Adipose tissue (tissue), 3 donors: ENCODE data around the gene GNG12. TPM values are rescaled to one million over a fixed set of nuclear protein-coding genes. Genes with fewer than 3 reads are reported as not detected.

ENCODE experiments used
- H3K27ac ChIP-seq: one replicate; pipeline ENCODE4 v1.5.1; 2013; ENCODE audit warnings: low read depth, low read length
- WGBS, 3 donors: extraction: QIAGEN DNeasy Blood & Tissue Kit; methylation state at CpG; one replicate each; pipeline ENCODE4 v1.1.7; 2013; 5-methylcytosine and 5-hydroxymethylcytosine counted together
- polyA plus RNA-seq, 3 donors: library from polyadenylated mRNA; stranded (reverse); fragments of 200-250 nt; gene quantifications; one replicate each; pipeline ENCODE4 v1.2.3, GENCODE V29; 2013
- donor health status: healthy with polysubstance abuse.
- donor health status: Bipolar disorder and iron deficiency.
- donor health status: healthy.

GNG12 gene
- polyA plus RNA-seq, 3 donors = 14.7 to 66.0 (median 46.3) TPM

GRCh38 chr1:67846538-67846937 is 13.3 kb upstream of the GNG12 start:
- no peak overlapping the region for H3K27ac ChIP-seq
- WGBS, 3 donors = 89 to 97% (median 95%) methylated on average over 1 of the region's 1 CpG

- 95 to 100% (median 95%) methylated on average over 1 of the region's 1 CpG for WGBS, 3 donors
- H3K27ac ChIP-seq = no peak overlapping the region
Measured at GRCh38 chr1:67844988-67845387, 11.7 kb upstream of the GNG12 start.

- no peak overlapping the region for H3K27ac ChIP-seq
Measured at GRCh38 chr1:67843746-67844145, 10.5 kb upstream of the GNG12 start.

GRCh38 chr1:67843331-67843730 is 10.1 kb upstream of the GNG12 start:
- no peak overlapping the region for H3K27ac ChIP-seq
- WGBS, 3 donors = 85 to 100% (median 95%) methylated on average over 1 of the region's 1 CpG

GRCh38 chr1:67840449-67840848 is 7.2 kb upstream of the GNG12 start:
- WGBS, 3 donors = 39 to 61% (median 45%) methylated on average over 2 of the region's 2 CpGs
- H3K27ac ChIP-seq = no peak overlapping the region

- WGBS, 3 donors = 91 to 95% (median 94%) methylated on average over 2 of the region's 2 CpGs
- H3K27ac ChIP-seq = no peak overlapping the region
Measured at GRCh38 chr1:67839826-67840225, 6.6 kb upstream of the GNG12 start.

- no peak overlapping the region for H3K27ac ChIP-seq
- WGBS, 3 donors = 42 to 61% (median 61%) methylated on average over 5 of the region's 5 CpGs
Measured at GRCh38 chr1:67838180-67838910, 5.1 kb upstream of the GNG12 start.

GRCh38 chr1:67836769-67837168 is 3.5 kb upstream of the GNG12 start:
- 85 to 90% (median 87%) methylated on average over 2 of the region's 2 CpGs for WGBS, 3 donors

GRCh38 chr1:67835663-67836452 is 2.6 kb upstream of the GNG12 start:
- H3K27ac ChIP-seq = no peak overlapping the region
- 66 to 72% (median 70%) methylated on average over 3 of the region's 3 CpGs for WGBS, 3 donors

More at GRCh38 chr1:67836769-67837168, 3.5 kb upstream of the GNG12 start:
- H3K27ac ChIP-seq = no peak overlapping the region

GRCh38 chr1:67834246-67834877 is 1.1 kb upstream of the GNG12 start:
- WGBS, 3 donors = 71 to 88% (median 78%) methylated on average over 4 of the region's 4 CpGs
- no peak overlapping the region for H3K27ac ChIP-seq

- 8 to 13% (median 13%) methylated on average over 21 of the region's 21 CpGs for WGBS, 3 donors
Measured at GRCh38 chr1:67833602-67833940, 304 bp upstream of the GNG12 start.

GRCh38 chr1:67831850-67832513 is 1.3 kb downstream of the GNG12 start:
- WGBS, 3 donors = 1% methylated on average over 34 of the region's 34 CpGs
- peak overlapping the region; percentile 11 for H3K27ac ChIP-seq

More at GRCh38 chr1:67833602-67833940, 304 bp upstream of the GNG12 start:
- H3K27ac ChIP-seq = peak overlapping the region; percentile 70

GRCh38 chr1:67830928-67831830 is 2.1 kb downstream of the GNG12 start:
- 13 to 25% (median 17%) methylated on average over 7 of the region's 7 CpGs for WGBS, 3 donors
- peak overlapping the region; percentile 11 for H3K27ac ChIP-seq

- H3K27ac ChIP-seq = no peak overlapping the region
- WGBS, 3 donors = 50 to 72% (median 58%) methylated on average over 5 of the region's 5 CpGs
Measured at GRCh38 chr1:67830226-67830625, 3.0 kb downstream of the GNG12 start.

GRCh38 chr1:67827688-67828087 is 5.6 kb downstream of the GNG12 start:
- WGBS, 3 donors = 89 to 97% (median 96%) methylated on average over 4 of the region's 4 CpGs
- no peak overlapping the region for H3K27ac ChIP-seq

- no peak overlapping the region for H3K27ac ChIP-seq
- 85 to 89% (median 87%) methylated on average over 4 of the region's 4 CpGs for WGBS, 3 donors
Measured at GRCh38 chr1:67825591-67825990, 7.7 kb downstream of the GNG12 start.

- WGBS, 3 donors = 67 to 91% (median 83%) methylated on average over 1 of the region's 1 CpG
- no peak overlapping the region for H3K27ac ChIP-seq
Measured at GRCh38 chr1:67824766-67825165, 8.5 kb downstream of the GNG12 start.

GRCh38 chr1:67823615-67824014 is 9.7 kb downstream of the GNG12 start:
- H3K27ac ChIP-seq = no peak overlapping the region
- WGBS, 3 donors = 77 to 83% (median 80%) methylated on average over 4 of the region's 4 CpGs
